Gastroesophageal sphincter (tissue), 4 donors: Measurements from ENCODE around the gene RABEP1. TPM values are rescaled to one million over a fixed set of nuclear protein-coding genes. Genes with fewer than 3 reads are reported as not detected.

Experiments
- ATAC-seq: fragments of 150-250 bp; one replicate; pipeline ENCODE4 v1.9.1; 2016; ENCODE audit warnings: mild to moderate bottlenecking, moderate library complexity
- H3K27ac ChIP-seq, 4 donors: fragments of 200-600 bp; sonication (generic) in 3 of 4; 1 replicate in 3 of 4; 2 replicates in 1 of 4; pipeline ENCODE4 v1.5.1; 2016 to 2019
- H3K27me3 ChIP-seq: fragments of 200-600 bp; sonication (generic); one replicate; pipeline ENCODE4 v1.5.1; 2019
- H3K36me3 ChIP-seq, 2 donors: fragments of 200-600 bp; sonication (generic); one replicate each; pipeline ENCODE4 v1.5.1; 2019; ENCODE audit warnings: control low read depth in 1 of 2
- H3K4me1 ChIP-seq, 3 donors: fragments of 200-600 bp; sonication (generic); 1 replicate in 2 of 3; 2 replicates in 1 of 3; pipeline ENCODE4 v1.5.1; 2016 to 2019; ENCODE audit warnings: control low read depth in 2 of 3
- H3K4me3 ChIP-seq, 2 donors: fragments of 200-600 bp; sonication (generic); one replicate each; pipeline ENCODE4 v1.5.1; 2019; ENCODE audit warnings: mild to moderate bottlenecking in 1 of 2, moderate library complexity in 1 of 2
- H3K9me3 ChIP-seq, 3 donors: fragments of 200-600 bp; sonication (generic); one replicate each; pipeline ENCODE4 v1.5.1; 2017 to 2019; ENCODE audit warnings: control low read depth in 2 of 3
- EP300 ChIP-seq: sonication (generic); formaldehyde crosslinking; IDR thresholded peaks from one replicate; pipeline ENCODE4 v1.6.1; 2017; ENCODE audit warnings: antibody characterized with exemption, mild to moderate bottlenecking
- POLR2A ChIP-seq, 2 donors: fragments of 450-650 bp; IDR thresholded peaks; one replicate each; pipeline ENCODE4 v1.6.1; 2017; ENCODE audit warnings: antibody characterized with exemption in 2 of 2, mild to moderate bottlenecking in 2 of 2, moderate library complexity in 1 of 2
- POLR2AphosphoS5 ChIP-seq: sonication (generic); formaldehyde crosslinking; IDR thresholded peaks from one replicate; pipeline ENCODE4 v1.6.1; 2017; ENCODE audit warnings: antibody characterized with exemption
- whole genome bisulfite sequencing, 2 donors: methylation state at CpG; one replicate each; pipeline ENCODE4 v1.1.5; 2018; ENCODE audit warnings: low coverage in 1 of 2; 5-methylcytosine and 5-hydroxymethylcytosine counted together
- total RNA-seq, 4 donors: library from RNA; depleted of rRNA; stranded (reverse); fragments of >200 nt; gene quantifications; one replicate each; pipeline ENCODE4 v1.1.0, GENCODE V29; 2016
- TF ChIP-seq, protein P1 (sequence below), 4 experiments: fragments of 200-600 bp in 2 of 4; fragments of 450-650 bp in 2 of 4; sonication (generic) in 1 of 4; IDR thresholded peaks; one replicate each; pipeline ENCODE4 v1.5.1; 2017 to 2019; ENCODE audit warnings: antibody characterized with exemption in 4 of 4, mild to moderate bottlenecking in 2 of 4, moderate library complexity in 2 of 4

The RABEP1 gene
- total RNA-seq, 4 donors from 2014 or later = 47.4 to 63.4 (median 61.3) TPM

DNA sequence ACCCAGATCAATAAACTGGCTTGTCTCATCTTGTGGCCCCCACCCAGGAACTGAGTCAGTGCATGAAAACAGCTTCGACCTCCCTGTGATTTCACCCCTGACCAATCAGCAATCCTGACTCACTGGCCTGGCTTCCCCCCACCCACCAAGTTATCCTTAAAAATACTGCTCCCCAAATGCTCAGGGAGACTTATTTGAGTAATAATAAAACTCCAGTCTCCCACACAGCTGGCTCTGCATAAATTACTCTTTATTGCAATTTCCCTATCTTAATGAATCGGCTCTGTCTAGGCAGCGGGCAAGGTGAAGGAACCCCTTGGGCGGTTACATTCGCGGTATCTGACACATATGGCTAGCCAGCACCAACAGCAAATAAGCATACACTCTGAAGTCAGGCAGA, 9.8 kb upstream of the RABEP1 start:
- Histone ChIP-seq H3K27ac (no peak overlapping the region), H3K9me3 (no peaks in the 10 kb centered on the region), H3K4me3 (no peak overlapping the region), H3K27me3 (no peaks in the 10 kb centered on the region), H3K4me1 (no peaks in the 10 kb centered on the region), H3K36me3 (no peaks in the 10 kb centered on the region)
- ATAC-seq = no peak
- WGBS, 2 donors = 86 to 93% methylated on average over 3 to 6 of the region's 6 CpGs
- no peak for TF ChIP-seq EP300
- TF ChIP-seq, protein P1, sequence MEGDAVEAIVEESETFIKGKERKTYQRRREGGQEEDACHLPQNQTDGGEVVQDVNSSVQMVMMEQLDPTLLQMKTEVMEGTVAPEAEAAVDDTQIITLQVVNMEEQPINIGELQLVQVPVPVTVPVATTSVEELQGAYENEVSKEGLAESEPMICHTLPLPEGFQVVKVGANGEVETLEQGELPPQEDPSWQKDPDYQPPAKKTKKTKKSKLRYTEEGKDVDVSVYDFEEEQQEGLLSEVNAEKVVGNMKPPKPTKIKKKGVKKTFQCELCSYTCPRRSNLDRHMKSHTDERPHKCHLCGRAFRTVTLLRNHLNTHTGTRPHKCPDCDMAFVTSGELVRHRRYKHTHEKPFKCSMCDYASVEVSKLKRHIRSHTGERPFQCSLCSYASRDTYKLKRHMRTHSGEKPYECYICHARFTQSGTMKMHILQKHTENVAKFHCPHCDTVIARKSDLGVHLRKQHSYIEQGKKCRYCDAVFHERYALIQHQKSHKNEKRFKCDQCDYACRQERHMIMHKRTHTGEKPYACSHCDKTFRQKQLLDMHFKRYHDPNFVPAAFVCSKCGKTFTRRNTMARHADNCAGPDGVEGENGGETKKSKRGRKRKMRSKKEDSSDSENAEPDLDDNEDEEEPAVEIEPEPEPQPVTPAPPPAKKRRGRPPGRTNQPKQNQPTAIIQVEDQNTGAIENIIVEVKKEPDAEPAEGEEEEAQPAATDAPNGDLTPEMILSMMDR (IDR thresholded peaks at IDR 0.05) = no peak

DNA sequence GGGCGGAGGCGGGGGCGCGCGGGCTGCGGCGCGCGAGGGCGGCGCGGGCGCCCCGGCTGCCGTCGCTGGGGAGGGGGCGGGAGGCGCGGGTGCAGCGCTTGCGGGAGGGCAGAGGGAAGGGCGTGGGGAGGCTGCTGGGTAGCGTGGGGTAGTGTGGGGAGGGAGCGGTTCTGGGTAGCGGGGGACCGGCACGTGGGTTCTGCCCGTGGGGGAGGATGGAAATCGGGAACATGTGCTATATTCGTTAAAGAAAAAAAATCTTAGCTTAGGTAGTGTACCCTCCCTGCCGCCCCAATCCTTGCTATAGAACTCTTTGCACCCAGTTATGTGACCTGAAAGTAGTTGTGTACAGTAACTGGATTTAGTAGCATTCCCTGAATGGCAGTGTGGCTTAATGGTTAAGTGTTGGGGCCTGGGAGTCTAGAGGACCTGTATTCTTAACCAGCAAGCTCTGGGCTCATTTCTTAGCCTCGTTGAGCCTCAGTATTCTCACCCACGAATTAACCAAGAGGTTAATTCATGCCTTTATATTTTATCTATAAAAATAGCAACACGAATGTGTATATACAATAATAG, 646 bp downstream of the RABEP1 start:
- Histone ChIP-seq H3K36me3 (no peaks in the 10 kb centered on the region), H3K27me3 (no peaks in the 10 kb centered on the region), H3K9me3 (no peaks in the 10 kb centered on the region), H3K4me1 (peaks cover 0 to 46% (median 3%) of the 10 kb centered on the region in 3 donors), H3K4me3 (peak overlapping the region; percentile 92 to 95), H3K27ac (peak overlapping the region in 3 of 4 donors; percentile 95 to 96 (median 96))
- WGBS, 2 donors = 1 to 7% methylated on average over 5 to 11 of the region's 34 CpGs
- ATAC-seq = peak; percentile 52
- TF ChIP-seq POLR2A (IDR thresholded peaks at IDR 0.05) (no peak), EP300 (no peak), POLR2AphosphoS5 (no peak)
- TF ChIP-seq, protein P1 (IDR thresholded peaks at IDR 0.05) = no peak

DNA sequence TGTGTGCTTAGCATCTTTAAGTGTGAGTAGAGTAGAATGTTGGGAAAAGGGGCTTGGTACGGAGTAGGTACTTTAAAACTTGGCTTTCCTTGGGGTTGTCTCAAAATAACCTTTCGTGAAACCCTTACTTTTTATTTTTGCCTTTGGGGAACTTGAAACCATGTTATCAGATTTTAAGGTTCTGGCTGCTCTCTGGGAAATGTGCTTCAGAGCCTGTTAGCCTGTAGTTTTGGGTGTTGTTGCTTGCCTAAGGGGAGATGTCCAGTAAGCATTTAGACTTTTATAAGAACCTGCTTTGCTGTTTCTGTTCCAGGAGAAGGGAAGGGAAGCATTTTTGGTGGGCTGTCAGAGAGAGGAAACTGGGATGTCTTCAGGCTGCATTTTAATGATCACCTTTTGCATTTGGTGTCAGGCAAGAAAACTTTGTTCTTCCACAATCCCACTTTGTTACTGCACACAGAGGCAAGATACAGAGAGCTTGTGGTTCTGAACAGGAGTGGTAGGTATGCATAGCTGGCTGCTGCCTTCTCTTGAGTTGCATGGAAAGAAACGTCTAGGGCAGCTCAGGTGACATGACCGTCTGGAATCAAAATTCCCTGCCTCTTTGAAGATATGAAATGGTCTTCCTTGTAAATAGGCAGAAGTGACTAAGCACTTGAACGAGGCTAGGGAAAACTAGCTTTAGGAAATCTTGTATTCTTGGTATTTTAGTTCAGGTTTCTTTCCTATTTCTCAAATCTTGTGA, 1.7 kb downstream of the RABEP1 start:
- TF ChIP-seq POLR2AphosphoS5 = no peak
- TF ChIP-seq, protein P1 (IDR thresholded peaks at IDR 0.05) = no peak
- no peak for TF ChIP-seq EP300
- no peak for TF ChIP-seq POLR2A (IDR thresholded peaks at IDR 0.05)
- WGBS, 2 donors = 10 to 48% methylated on average over 1 to 5 of the region's 5 CpGs
- no peaks in the 10 kb centered on the region for H3K36me3 ChIP-seq
- peak overlapping the region in 1 of 4 donors; percentile 95 for H3K27ac ChIP-seq
- H3K27me3 ChIP-seq = no peaks in the 10 kb centered on the region
- no peaks in the 10 kb centered on the region for H3K9me3 ChIP-seq
- H3K4me3 ChIP-seq = peak overlapping the region in 1 of 2 donors; percentile 92
- ATAC-seq = no peak
- peaks cover 0 to 50% (median 3%) of the 10 kb centered on the region in 3 donors for H3K4me1 ChIP-seq

DNA sequence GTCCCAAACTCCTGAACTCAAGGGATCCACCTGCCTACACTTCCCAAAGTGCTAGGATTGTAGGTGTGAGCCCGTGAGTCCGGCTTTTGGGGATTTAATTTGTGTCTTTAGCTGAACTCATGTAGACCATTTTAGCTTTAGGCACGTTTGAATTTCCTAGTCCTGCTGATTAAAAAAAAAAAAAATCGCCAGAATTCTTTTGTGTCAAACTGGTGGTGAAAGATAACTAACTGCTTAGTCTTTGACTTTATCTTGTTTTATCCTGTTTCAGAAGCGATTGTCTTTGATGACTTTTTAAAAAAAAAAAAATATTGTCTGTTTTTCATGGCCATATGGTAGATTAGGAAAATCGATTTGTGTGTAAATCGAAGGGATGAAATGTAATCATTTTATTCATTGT, 2.6 kb downstream of the RABEP1 start:
- 64 to 76% methylated on average over 7 of the region's 7 CpGs for WGBS, 2 donors
- ATAC-seq = no peak
- H3K9me3 ChIP-seq = no peaks in the 10 kb centered on the region

More for the DNA sequence above, 2.6 kb downstream of the RABEP1 start:
- Histone ChIP-seq H3K4me3 (no peak overlapping the region), H3K4me1 (peaks cover 0 to 56% (median 3%) of the 10 kb centered on the region in 3 donors), H3K27ac (no peak overlapping the region), H3K27me3 (no peaks in the 10 kb centered on the region), H3K36me3 (no peaks in the 10 kb centered on the region)
- TF ChIP-seq POLR2AphosphoS5 = no peak
- no peak for TF ChIP-seq EP300
- TF ChIP-seq, protein P1 (IDR thresholded peaks at IDR 0.05) = no peak
- TF ChIP-seq POLR2A (IDR thresholded peaks at IDR 0.05) = no peak
